Ecto neural progenitor cell (in vitro differentiated cells): ENCODE data around the gene HMCN1.
"Not testable (repeated sequence)": the region's sequence is repeated elsewhere in the genome, so short reads cannot be mapped to it uniquely, and the experiment has no call there.

Source experiments
- DNase-seq: peaks from one replicate; pipeline ENCODE4 v3.0.0-alpha.2; 2018; ENCODE audit warnings: low spot score

HMCN1 gene

GRCh38 chr1:186202776-186203175 is 468.6 kb downstream of the HMCN1 start:
- DNase-seq = no peak

- DNase-seq = no peak
Measured at GRCh38 chr1:186206048-186206570, 471.9 kb downstream of the HMCN1 start.

GRCh38 chr1:186207391-186208085 is 473.3 kb downstream of the HMCN1 start:
- DNase-seq = no peak

- DNase-seq = no peak
Measured at GRCh38 chr1:186208405-186209129, 474.4 kb downstream of the HMCN1 start.

- DNase-seq = no peak
Measured at GRCh38 chr1:186210258-186210657, 476.1 kb downstream of the HMCN1 start.

- DNase-seq = not testable (repeated sequence)
Measured at GRCh38 chr1:186211583-186211982, 477.4 kb downstream of the HMCN1 start.

GRCh38 chr1:186212568-186213224 is 478.5 kb downstream of the HMCN1 start:
- DNase-seq = peak; percentile 55

- no peak for DNase-seq
Measured at GRCh38 chr1:186213225-186213607, 479.0 kb downstream of the HMCN1 start.

- DNase-seq = no peak
Measured at GRCh38 chr1:186214791-186215190, 480.6 kb downstream of the HMCN1 start.

- DNase-seq = no peak
Measured at GRCh38 chr1:186215636-186216035, 481.4 kb downstream of the HMCN1 start.

GRCh38 chr1:186218654-186219352 is 484.6 kb downstream of the HMCN1 start:
- no peak for DNase-seq

- no peak for DNase-seq
Measured at GRCh38 chr1:186220067-186220466, 485.9 kb downstream of the HMCN1 start.

GRCh38 chr1:186220911-186221310 is 486.7 kb downstream of the HMCN1 start:
- no peak for DNase-seq

- DNase-seq = no peak
Measured at GRCh38 chr1:186225096-186225495, 490.9 kb downstream of the HMCN1 start.

- DNase-seq = no peak
Measured at GRCh38 chr1:186228749-186229148, 494.6 kb downstream of the HMCN1 start.

- DNase-seq = no peak
Measured at GRCh38 chr1:186231861-186232436, 497.8 kb downstream of the HMCN1 start.

- DNase-seq = no peak
Measured at GRCh38 chr1:186234976-186235686, 500.9 kb downstream of the HMCN1 start.

GRCh38 chr1:186235696-186236095 is 501.5 kb downstream of the HMCN1 start:
- no peak for DNase-seq

GRCh38 chr1:186236921-186237320 is 502.7 kb downstream of the HMCN1 start:
- DNase-seq = no peak

GRCh38 chr1:186239171-186239570 is 505.0 kb downstream of the HMCN1 start:
- DNase-seq = no peak

GRCh38 chr1:186240436-186240835 is 506.2 kb downstream of the HMCN1 start:
- DNase-seq = no peak
